Transverse colon (tissue), 4 donors: ENCODE data around the gene SFRP5. TPM values are rescaled to one million over a fixed set of nuclear protein-coding genes. Genes with fewer than 3 reads are reported as not detected.

Experiments
- DNase-seq: peaks from one replicate; pipeline ENCODE4 v3.0.0-alpha.2; 2019
- H3K27ac ChIP-seq, 4 donors: fragments of 200-600 bp; sonication (generic); 2 replicates each; pipeline ENCODE4 v1.5.1; 2016 to 2018; ENCODE audit warnings: inconsistent platforms in 4 of 4
- H3K27me3 ChIP-seq: fragments of 200-600 bp; sonication (generic); 2 replicates; pipeline ENCODE4 v1.5.1; 2017; ENCODE audit warnings: inconsistent platforms
- H3K36me3 ChIP-seq, 4 donors: fragments of 200-600 bp; sonication (generic); 2 replicates each; pipeline ENCODE4 v1.5.1; 2017 to 2019; ENCODE audit warnings: inconsistent platforms in 4 of 4
- H3K4me1 ChIP-seq, 4 donors: fragments of 200-600 bp; sonication (generic); 2 replicates each; pipeline ENCODE4 v1.5.1; 2017 to 2020; ENCODE audit warnings: inconsistent platforms in 4 of 4
- H3K4me3 ChIP-seq, 4 donors: fragments of 200-600 bp; sonication (generic); 1 replicate in 1 of 4; 2 replicates in 3 of 4; pipeline versions ENCODE4 v1.5.1 to v1.6.1; 2017 to 2019; ENCODE audit warnings: inconsistent platforms in 4 of 4
- H3K9me3 ChIP-seq, 2 donors: fragments of 200-600 bp; sonication (generic); 2 replicates each; pipeline ENCODE4 v1.5.1; 2017 to 2019; ENCODE audit warnings: inconsistent platforms in 2 of 2
- EP300 ChIP-seq: sonication (generic); formaldehyde crosslinking; IDR thresholded peaks from one replicate; pipeline ENCODE4 v1.6.1; 2017; ENCODE audit warnings: antibody characterized with exemption, low read depth
- POLR2A ChIP-seq: fragments of 450-650 bp; IDR thresholded peaks from one replicate; pipeline ENCODE4 v1.6.1; 2016; ENCODE audit warnings: antibody characterized with exemption, mild to moderate bottlenecking, moderate library complexity
- POLR2AphosphoS5 ChIP-seq, 3 donors: sonication (generic); formaldehyde crosslinking; IDR thresholded peaks; one replicate each; pipeline ENCODE4 v1.6.1; 2016; ENCODE audit warnings: antibody characterized with exemption in 3 of 3
- WGBS, 2 donors: methylation state at CpG; one replicate each; pipeline ENCODE4 v1.1.5; 2018; ENCODE audit warnings: low coverage in 1 of 2; 5-methylcytosine and 5-hydroxymethylcytosine counted together
- in situ Hi-C, 4 donors: fragments of 200-750 bp; cut with MboI; loops; one replicate each; pipeline versions ENCODE4 v1.15.0 to v1.15.1; 2017; ENCODE audit warnings: low sequenced_read_pairs in 3 of 4, low pct_ligation_motif_present in 1 of 4, low pct_unique_long_range_greater_than_20kb in 1 of 4
- intact Hi-C: fragments of 100-400 bp; cut with DNase I; formaldehyde crosslinking; loops from one replicate; pipeline ENCODE4 v1.15.1; 2023; ENCODE audit warnings: low total_unique reads
- total RNA-seq, 4 donors: library from RNA; depleted of rRNA; stranded (reverse); fragments of >200 nt; gene quantifications; one replicate each; pipeline ENCODE4 v1.1.0, GENCODE V29; 2016
- TF ChIP-seq, protein P1 (sequence below), 5 experiments: fragments of 200-600 bp in 3 of 5; fragments of 450-650 bp in 2 of 5; sonication (generic) in 3 of 5; IDR thresholded peaks; 1 replicate in 2 of 5; 2 replicates in 3 of 5; pipeline ENCODE4 v1.5.1; 2016 to 2017; ENCODE audit warnings: antibody characterized with exemption in 5 of 5, inconsistent platforms in 3 of 5, mild to moderate bottlenecking in 2 of 5, moderate library complexity in 1 of 5

The SFRP5 gene
- total RNA-seq, 4 donors from 2014 or later = 3.8 to 10.1 (median 5.8) TPM

DNA sequence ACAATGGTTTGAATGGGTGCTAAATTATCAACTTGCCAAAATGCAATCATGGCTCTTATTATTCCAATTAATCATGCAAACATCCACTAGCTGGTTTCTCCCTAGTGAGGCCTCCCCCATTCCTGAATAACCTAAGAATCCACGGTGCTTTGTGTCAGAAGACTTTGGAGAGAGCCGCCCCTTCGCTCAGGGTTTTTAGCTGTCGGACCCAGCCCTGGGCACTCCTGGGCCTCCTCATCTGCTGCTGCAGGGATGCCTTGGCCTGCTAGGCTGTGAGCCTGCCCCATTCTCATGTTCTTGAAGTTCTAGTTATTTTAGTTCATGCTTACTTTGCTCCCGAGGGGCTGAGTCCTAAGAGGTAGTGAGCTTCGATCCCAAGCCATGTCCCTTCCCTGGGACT, 34.1 kb upstream of the SFRP5 start:
- Histone ChIP-seq H3K27me3 (no peaks in the 10 kb centered on the region), H3K4me3 (no peak overlapping the region), H3K9me3 (no peaks in the 10 kb centered on the region), H3K4me1 (no peaks in the 10 kb centered on the region), H3K27ac (no peak overlapping the region), H3K36me3 (no peaks in the 10 kb centered on the region)
- 82% methylated on average over 6 of the region's 6 CpGs; no CpG with 5 or more reads in 1 of the 2 donors for WGBS, 2 donors
- intact Hi-C loops (no loop called here), in situ Hi-C loops (no loop called here)
- DNase-seq = no peak
- TF ChIP-seq EP300 (no peak), POLR2A (no peak), POLR2AphosphoS5 (IDR thresholded peaks at IDR 0.05) (no peak)
- TF ChIP-seq, protein P1, sequence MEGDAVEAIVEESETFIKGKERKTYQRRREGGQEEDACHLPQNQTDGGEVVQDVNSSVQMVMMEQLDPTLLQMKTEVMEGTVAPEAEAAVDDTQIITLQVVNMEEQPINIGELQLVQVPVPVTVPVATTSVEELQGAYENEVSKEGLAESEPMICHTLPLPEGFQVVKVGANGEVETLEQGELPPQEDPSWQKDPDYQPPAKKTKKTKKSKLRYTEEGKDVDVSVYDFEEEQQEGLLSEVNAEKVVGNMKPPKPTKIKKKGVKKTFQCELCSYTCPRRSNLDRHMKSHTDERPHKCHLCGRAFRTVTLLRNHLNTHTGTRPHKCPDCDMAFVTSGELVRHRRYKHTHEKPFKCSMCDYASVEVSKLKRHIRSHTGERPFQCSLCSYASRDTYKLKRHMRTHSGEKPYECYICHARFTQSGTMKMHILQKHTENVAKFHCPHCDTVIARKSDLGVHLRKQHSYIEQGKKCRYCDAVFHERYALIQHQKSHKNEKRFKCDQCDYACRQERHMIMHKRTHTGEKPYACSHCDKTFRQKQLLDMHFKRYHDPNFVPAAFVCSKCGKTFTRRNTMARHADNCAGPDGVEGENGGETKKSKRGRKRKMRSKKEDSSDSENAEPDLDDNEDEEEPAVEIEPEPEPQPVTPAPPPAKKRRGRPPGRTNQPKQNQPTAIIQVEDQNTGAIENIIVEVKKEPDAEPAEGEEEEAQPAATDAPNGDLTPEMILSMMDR (IDR thresholded peaks at IDR 0.05) = no peak

DNA sequence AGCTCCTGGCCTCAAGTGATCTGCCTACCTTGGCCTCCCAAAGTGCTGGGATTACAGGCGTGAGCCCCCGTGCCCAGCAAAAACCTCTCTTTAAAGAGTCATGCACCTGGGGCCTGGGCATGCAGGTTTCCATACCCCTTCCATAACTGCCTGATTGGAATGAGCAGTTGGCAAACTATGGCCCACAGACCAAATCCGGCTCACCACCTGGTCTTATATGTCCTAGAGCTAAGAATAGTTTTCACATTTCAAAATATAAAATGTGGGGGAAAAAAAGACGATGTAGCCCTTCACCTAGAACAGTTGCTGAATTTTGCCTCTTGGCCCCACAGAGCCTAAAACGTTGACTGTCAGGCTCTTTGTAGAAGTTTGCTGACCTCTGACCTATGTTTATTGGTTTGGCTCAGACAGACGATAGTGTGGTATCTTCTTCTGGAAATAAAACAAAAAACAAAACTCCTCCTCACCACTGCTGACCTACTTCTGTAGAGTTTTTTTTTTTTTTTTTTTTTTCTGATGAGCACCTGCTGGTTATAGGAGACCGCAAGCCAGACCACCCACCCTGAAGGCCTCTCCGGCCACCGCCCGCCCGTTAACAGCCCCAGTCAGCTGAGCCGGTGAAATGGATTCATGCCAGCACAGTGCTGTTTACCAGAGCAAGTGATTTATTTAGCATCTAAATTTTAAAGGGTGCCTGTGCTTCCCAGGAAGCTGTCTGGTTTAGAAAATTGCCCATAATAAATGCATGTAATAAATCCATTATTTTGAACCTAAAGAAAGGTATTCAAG, 33.5 kb upstream of the SFRP5 start:
- TF ChIP-seq POLR2A (no peak), EP300 (no peak), POLR2AphosphoS5 (IDR thresholded peaks at IDR 0.05) (no peak)
- TF ChIP-seq, protein P1 (IDR thresholded peaks at IDR 0.05) = no peak
- Histone ChIP-seq H3K4me3 (no peak overlapping the region), H3K36me3 (no peaks in the 10 kb centered on the region), H3K4me1 (no peaks in the 10 kb centered on the region), H3K27ac (no peak overlapping the region), H3K27me3 (no peaks in the 10 kb centered on the region), H3K9me3 (no peaks in the 10 kb centered on the region)
- 44 to 62% methylated on average over 9 to 12 of the region's 12 CpGs for WGBS, 2 donors
- intact Hi-C loops = no loop called here
- in situ Hi-C loops = no loop called here
- DNase-seq = no peak

DNA sequence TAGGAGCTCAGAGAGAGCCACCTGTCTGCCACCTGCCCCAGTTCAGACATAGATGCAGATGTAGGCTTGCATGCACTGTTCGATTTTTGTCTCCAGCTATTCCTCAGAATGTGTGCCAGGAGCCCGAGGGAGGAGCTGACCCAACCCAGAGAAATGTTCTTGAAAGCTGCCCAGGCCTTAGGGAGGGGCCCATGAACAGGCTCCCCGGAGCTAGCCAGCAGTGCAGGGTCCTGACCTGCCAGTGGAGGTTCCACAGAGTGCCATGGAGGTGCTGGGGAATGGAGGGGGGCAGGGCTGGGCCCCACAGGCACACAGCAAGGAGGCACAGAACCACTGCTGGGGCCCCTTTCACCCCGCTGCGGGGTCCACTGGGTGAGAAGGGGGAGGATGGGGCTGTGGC, 29.6 kb upstream of the SFRP5 start:
- no peak overlapping the region for H3K27ac ChIP-seq

DNA sequence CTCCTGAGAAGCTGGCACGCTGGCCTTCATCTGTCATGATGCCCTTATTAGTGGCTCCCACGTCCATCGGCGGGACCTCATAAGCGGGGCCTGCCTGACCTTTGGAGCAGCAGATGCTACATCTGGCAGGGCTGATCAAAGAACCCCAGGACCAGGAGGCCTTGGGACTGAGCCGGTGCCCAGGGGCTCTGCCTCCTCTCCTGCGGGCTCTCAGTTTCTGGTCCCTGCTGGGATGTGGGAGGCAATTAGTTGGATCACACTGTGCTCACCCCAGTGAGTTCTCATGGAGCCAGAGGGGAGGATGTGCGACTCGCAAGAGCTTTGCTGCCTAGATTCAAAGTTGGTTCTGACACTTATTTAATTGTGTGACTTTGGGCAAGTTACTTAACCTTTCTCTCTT, 28.7 kb upstream of the SFRP5 start:
- no peaks in the 10 kb centered on the region for H3K4me1 ChIP-seq
- intact Hi-C loops = no loop called here
- no peak overlapping the region for H3K27ac ChIP-seq
- in situ Hi-C loops = no loop called here
- DNase-seq = no peak
- no peaks in the 10 kb centered on the region for H3K36me3 ChIP-seq
- TF ChIP-seq POLR2AphosphoS5 (IDR thresholded peaks at IDR 0.05) = no peak
- TF ChIP-seq, protein P1 (IDR thresholded peaks at IDR 0.05) = no peak
- TF ChIP-seq EP300 = no peak
- TF ChIP-seq POLR2A = no peak
- 85 to 92% methylated on average over 7 to 8 of the region's 9 CpGs for WGBS, 2 donors
- peaks cover 0 to 7% of the 10 kb centered on the region in 2 donors for H3K9me3 ChIP-seq
- no peak overlapping the region for H3K4me3 ChIP-seq
- H3K27me3 ChIP-seq = peaks cover 5% of the 10 kb centered on the region

More for the DNA sequence above, 29.6 kb upstream of the SFRP5 start:
- Histone ChIP-seq H3K36me3 (no peaks in the 10 kb centered on the region), H3K27me3 (peaks cover 5% of the 10 kb centered on the region), H3K9me3 (peaks cover 0 to 7% of the 10 kb centered on the region in 2 donors), H3K4me1 (no peaks in the 10 kb centered on the region), H3K4me3 (no peak overlapping the region)
- 53% methylated on average over 5 of the region's 5 CpGs; no CpG with 5 or more reads in 1 of the 2 donors for WGBS, 2 donors
- in situ Hi-C loops = no loop called here
- intact Hi-C loops = no loop called here
- no peak for TF ChIP-seq EP300
- no peak for TF ChIP-seq POLR2A
- TF ChIP-seq POLR2AphosphoS5 (IDR thresholded peaks at IDR 0.05) = no peak
- DNase-seq = no peak
